HEK293 (cell line): Measurements from ENCODE around the gene NOC4L.

Experiments used
- CTCF ChIP-seq: fragments of 450-650 bp; formaldehyde crosslinking; IDR thresholded peaks from 2 replicates; pipeline ENCODE4 v1.5.1; 2016; ENCODE audit warnings: missing biosample characterization, missing genetic modification characterization
- PRDM10 ChIP-seq: fragments of 450-650 bp; formaldehyde crosslinking; IDR thresholded peaks from 2 replicates; pipeline ENCODE4 v1.5.1; 2016; ENCODE audit warnings: missing biosample characterization, missing genetic modification characterization

GRCh38 chr12:132147423-132148367, 3.4 kb downstream of the NOC4L start:
- no peak for TF ChIP-seq PRDM10 (tag by site-specific recombination)
- TF ChIP-seq CTCF (tag by site-specific recombination): no peak
